Activated naive CD8-positive, alpha-beta T cell treated with anti-CD3 and anti-CD28 coated beads, Interleukin-2, amount 10 ng/mL, durations not matched to agents 7 days and 5 days (primary cell): Measurements from ENCODE around the gene CDH4. TPM values are rescaled to one million over a fixed set of nuclear protein-coding genes. Genes with fewer than 3 reads are reported as not detected.

Source experiments
- ATAC-seq: fragments of 150-1000 bp; cut with Tn5 transposase; one replicate; pipeline ENCODE4 v1.10.0; 2021; ENCODE audit warnings: low read depth, moderate library complexity
- POLR2A ChIA-PET: fragments of 350-600 bp; sonication (Branson Sonifier 250); formaldehyde crosslinking; loops from one replicate; lab custom pipeline; 2021; ENCODE audit warnings: antibody characterized with exemption; lab: Charles Lee
- DNase-seq: peaks from one replicate; pipeline ENCODE4 v3.0.0; 2021
- H3K27ac Mint-ChIP-seq: one replicate; pipeline ENCODE4 v1.8.0; 2022; ENCODE audit warnings: mild to moderate bottlenecking, mixed read lengths
- H3K27me3 Mint-ChIP-seq: one replicate; pipeline ENCODE4 v1.8.0; 2022; ENCODE audit warnings: mild to moderate bottlenecking, moderate library complexity, mixed read lengths
- H3K36me3 Mint-ChIP-seq: one replicate; pipeline ENCODE4 v1.8.0; 2021; ENCODE audit warnings: mild to moderate bottlenecking, mixed read lengths
- H3K4me1 Mint-ChIP-seq: one replicate; pipeline ENCODE4 v1.8.0; 2021; ENCODE audit warnings: mixed read lengths
- H3K4me3 Mint-ChIP-seq: one replicate; pipeline ENCODE4 v1.8.0; 2022; ENCODE audit warnings: mild to moderate bottlenecking, moderate library complexity, mixed read lengths
- H3K9me3 Mint-ChIP-seq: one replicate; pipeline ENCODE4 v1.8.0; 2021; ENCODE audit warnings: mixed read lengths
- total RNA-seq, 2 experiments: library from RNA; stranded (reverse); gene quantifications; one replicate each; pipeline ENCODE4 v1.2.3, GENCODE V29; 2021

CDH4 gene
- total RNA-seq, 2 experiments from 2014 or later, result 0.14 to 0.20 TPM

DNA sequence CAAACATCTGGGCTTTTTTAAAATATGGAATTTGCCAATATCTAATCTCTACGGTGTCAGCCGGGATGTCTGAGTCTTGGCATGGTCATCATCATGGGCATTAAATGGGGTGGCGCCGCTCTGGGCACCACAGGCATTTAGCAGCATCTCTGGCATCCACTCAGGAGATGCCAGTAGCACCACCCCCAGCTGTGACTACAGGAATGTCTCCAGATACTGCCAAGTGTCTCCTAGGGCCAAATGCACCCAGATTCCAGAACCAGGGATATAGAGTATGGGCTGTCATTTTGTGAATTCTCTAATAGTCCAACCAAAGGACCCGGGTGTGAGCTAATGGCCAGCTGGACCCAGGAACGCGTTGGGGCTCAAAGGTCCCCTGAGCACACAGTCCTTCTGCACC is 452.6 kb downstream of the CDH4 start:
- Mint-ChIP-seq H3K27me3 (no peaks in the 10 kb centered on the region), H3K36me3 (no peaks in the 10 kb centered on the region), H3K9me3 (no peaks in the 10 kb centered on the region), H3K4me3 (no peak overlapping the region), H3K27ac (no peak overlapping the region), H3K4me1 (no peaks in the 10 kb centered on the region)
- DNase-seq, result no peak
- ATAC-seq, result no peak
- POLR2A ChIA-PET, result interaction anchor here (0.6 kb wide), 1 partner anchor 145 kb away, joined by 4 read pairs; no protein-coding TSS in a partner anchor

DNA sequence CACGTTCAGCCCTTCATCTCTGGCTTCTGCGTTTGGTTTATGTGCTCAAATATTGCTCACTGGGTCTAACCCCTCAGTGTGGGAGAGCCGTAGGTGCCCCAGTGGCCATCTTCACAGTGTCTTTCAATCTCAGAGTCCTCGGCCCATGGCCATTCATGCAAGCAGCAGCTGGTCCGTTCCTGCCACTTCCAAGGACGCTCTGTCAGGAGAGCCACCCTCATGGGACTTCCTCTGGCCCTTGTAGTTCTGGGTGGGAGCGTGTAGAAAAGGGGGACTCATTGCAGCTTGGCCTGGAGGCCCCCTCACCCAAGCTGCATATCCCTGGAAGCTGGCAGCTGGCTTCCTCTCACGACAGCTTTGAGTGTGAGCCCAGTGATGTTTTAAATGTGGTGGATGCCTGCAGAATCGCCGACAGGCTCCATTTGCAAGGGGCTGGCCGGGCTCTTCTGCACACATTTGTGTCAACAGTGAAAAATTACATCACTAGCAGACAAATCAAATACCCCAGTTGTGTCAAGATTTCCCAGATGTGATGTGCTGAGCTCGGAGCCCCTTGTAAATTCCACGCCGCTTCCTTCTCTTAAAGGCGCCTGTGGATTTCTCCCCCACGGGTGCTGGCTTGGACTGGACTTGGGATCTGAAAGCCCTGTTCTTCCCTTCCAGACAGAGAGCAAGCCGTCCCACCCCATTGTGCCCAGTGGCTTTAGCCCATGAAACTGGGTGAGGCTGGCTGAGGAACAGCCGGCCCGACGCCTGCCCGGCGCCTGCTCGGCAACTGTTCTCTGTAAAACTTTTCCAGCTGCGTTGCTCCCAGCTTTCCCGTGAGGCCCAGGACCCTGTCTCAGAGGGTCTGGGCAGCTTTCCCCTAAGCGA is 453.6 kb downstream of the CDH4 start:
- POLR2A ChIA-PET, result no interaction called here
- DNase-seq (no peak), ATAC-seq (no peak)
- Mint-ChIP-seq H3K4me3 (no peak overlapping the region), H3K36me3 (no peaks in the 10 kb centered on the region), H3K9me3 (no peaks in the 10 kb centered on the region), H3K27me3 (no peaks in the 10 kb centered on the region), H3K27ac (no peak overlapping the region), H3K4me1 (no peaks in the 10 kb centered on the region)

DNA sequence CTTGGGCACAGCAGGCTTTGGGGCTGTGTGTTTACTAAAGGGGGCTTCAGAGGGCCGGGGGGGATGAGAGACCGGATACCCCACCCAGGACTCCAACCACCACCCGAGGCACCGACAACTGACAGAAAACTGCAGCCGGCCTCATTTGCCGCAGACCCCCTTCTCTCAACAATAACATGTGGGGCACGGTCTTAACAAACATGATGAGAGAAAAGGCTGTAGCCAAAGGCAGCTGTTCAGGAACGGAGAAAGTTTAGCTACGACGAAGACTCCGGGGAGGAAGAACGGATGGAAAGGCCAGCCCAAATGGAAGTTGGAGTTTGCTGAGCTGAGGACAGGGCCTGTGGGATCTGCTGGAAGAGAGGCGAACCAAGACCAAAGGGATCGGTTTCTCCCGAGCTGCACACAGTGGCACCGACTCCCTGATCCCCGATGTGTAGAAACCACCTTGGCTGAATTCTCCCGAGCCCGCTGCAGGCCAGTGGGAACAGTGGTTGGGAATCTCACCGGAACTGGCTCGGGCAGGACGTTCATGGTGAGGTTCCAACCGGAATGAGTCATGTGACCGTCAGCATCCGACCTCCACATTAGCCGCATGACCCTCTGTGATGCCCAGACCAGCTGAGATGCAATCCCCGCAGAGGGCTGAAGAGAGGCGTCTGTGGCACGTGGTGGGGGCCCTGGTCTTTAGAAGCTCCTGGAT is 454.3 kb downstream of the CDH4 start:
- no peaks in the 10 kb centered on the region for H3K36me3 Mint-ChIP-seq
- DNase-seq (no peak), ATAC-seq (no peak)
- POLR2A ChIA-PET, result no interaction called here
- no peaks in the 10 kb centered on the region for H3K27me3 Mint-ChIP-seq
- no peak overlapping the region for H3K27ac Mint-ChIP-seq
- H3K4me3 Mint-ChIP-seq, result no peak overlapping the region
- H3K4me1 Mint-ChIP-seq, result no peaks in the 10 kb centered on the region
- no peaks in the 10 kb centered on the region for H3K9me3 Mint-ChIP-seq

GRCh38 chr20:61708891-61709290 is 456.8 kb downstream of the CDH4 start:
- DNase-seq (no peak), ATAC-seq (no peak)
- no peaks in the 10 kb centered on the region for H3K4me1 Mint-ChIP-seq
- H3K36me3 Mint-ChIP-seq, result no peaks in the 10 kb centered on the region
- H3K4me3 Mint-ChIP-seq, result no peak overlapping the region
- no peaks in the 10 kb centered on the region for H3K27me3 Mint-ChIP-seq
- H3K9me3 Mint-ChIP-seq, result no peaks in the 10 kb centered on the region
- POLR2A ChIA-PET, result no interaction called here
- no peak overlapping the region for H3K27ac Mint-ChIP-seq

GRCh38 chr20:61710108-61710507 is 458.0 kb downstream of the CDH4 start:
- Mint-ChIP-seq H3K4me3 (no peak overlapping the region), H3K36me3 (no peaks in the 10 kb centered on the region), H3K27ac (no peak overlapping the region), H3K4me1 (no peaks in the 10 kb centered on the region), H3K27me3 (no peaks in the 10 kb centered on the region), H3K9me3 (no peaks in the 10 kb centered on the region)
- POLR2A ChIA-PET, result no interaction called here
- DNase-seq, result no peak
- ATAC-seq, result no peak

DNA sequence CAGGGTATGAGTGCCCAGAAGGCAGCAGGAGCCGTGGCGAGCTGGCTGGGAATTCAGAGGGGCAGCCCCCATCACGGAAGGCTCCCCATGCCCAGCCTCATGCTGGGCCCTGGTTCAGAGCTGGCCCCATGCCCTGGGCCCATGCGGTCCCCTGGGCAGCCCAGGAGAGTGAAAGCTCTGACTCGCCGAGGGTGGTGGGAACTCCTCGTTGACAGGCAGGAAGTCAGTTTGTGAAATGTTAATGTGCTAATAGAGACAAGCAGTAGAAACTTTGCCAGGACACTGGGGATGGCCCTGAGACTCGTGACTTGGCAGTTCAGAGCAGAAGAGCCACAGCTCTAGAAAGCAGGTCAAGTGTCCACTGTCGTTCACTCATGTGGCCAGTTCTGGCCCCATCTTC is 460.6 kb downstream of the CDH4 start:
- Mint-ChIP-seq H3K36me3 (no peaks in the 10 kb centered on the region), H3K27me3 (no peaks in the 10 kb centered on the region), H3K9me3 (no peaks in the 10 kb centered on the region), H3K4me3 (no peak overlapping the region), H3K27ac (no peak overlapping the region), H3K4me1 (no peaks in the 10 kb centered on the region)
- POLR2A ChIA-PET, result no interaction called here
- ATAC-seq (no peak), DNase-seq (no peak)

DNA sequence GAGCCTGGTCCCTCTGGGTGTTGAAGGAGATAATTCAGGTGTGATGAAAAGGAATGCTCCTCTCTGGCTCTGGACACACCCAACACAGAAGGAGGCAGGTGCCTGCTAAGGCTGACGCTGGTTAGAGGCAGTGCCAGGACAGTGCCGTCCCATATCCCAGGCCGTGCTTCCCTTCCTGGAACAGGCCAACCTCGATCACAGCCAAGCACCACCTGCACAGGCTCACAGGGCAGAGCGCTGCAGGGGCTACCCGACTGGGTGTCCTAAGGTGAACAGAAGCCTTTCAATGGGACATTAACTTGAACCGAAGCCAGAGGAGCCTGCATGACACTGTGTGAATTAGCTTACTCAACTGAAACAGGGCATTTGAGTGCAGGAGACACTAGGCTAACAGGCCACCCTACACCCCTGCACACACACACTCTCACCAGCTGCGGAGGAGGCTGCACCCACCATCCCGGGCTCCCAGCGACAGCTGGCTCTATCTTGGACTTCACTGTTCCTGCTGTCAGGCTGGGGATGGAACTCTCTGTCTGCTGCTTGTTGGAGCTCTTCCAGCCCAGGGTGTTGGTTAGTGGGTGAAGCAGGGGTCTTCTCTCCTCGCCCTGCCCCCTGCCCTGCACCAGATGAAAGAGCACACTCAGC is 466.4 kb downstream of the CDH4 start:
- peaks cover 10% of the 10 kb centered on the region for H3K4me1 Mint-ChIP-seq
- no peaks in the 10 kb centered on the region for H3K27me3 Mint-ChIP-seq
- no peak for DNase-seq
- peaks cover 4% of the 10 kb centered on the region for H3K36me3 Mint-ChIP-seq
- ATAC-seq, result no peak
- peak overlapping the region; percentile 87 for H3K27ac Mint-ChIP-seq
- H3K9me3 Mint-ChIP-seq, result no peaks in the 10 kb centered on the region
- H3K4me3 Mint-ChIP-seq, result peak overlapping the region; percentile 77
- POLR2A ChIA-PET, result no interaction called here

DNA sequence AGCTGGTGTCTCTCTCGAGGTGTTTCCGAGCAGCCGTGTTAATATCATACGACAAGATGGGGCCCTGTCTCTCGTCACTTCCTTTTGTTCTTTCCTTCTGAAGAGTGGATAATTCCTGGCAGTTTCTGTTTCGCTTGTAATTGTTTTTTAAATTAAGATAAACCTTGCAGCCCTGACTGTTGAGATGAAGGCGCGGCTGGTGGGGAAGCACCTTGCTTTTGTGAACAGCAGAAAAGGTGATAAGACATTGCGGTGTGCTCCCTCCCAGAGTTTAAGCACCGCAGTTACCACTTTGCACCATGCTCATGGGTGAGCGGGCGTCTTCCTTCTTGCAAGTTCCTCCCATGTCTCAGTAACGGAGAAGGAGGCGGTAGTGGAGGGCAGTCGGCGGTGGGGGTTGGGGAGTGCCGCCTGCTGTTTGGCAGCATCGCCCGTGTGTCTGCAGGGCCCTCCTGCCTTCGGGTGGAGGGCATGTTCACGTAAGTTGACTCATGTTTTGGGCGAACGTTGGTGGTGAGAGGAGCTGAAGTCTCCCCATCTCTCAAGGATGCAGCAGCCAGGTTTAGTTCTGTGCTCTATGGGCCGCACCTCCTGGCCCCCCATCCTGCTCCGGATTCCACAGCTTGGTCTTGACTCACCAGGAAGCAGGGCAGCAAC is 467.8 kb downstream of the CDH4 start:
- Mint-ChIP-seq H3K27ac (peak overlapping the region; percentile 87), H3K36me3 (peaks cover 4% of the 10 kb centered on the region), H3K4me1 (peaks cover 10% of the 10 kb centered on the region), H3K9me3 (no peaks in the 10 kb centered on the region), H3K4me3 (peak overlapping the region; percentile 77), H3K27me3 (no peaks in the 10 kb centered on the region)
- DNase-seq (peak; percentile 58), ATAC-seq (peak; percentile 86)
- POLR2A ChIA-PET, result no interaction called here

DNA sequence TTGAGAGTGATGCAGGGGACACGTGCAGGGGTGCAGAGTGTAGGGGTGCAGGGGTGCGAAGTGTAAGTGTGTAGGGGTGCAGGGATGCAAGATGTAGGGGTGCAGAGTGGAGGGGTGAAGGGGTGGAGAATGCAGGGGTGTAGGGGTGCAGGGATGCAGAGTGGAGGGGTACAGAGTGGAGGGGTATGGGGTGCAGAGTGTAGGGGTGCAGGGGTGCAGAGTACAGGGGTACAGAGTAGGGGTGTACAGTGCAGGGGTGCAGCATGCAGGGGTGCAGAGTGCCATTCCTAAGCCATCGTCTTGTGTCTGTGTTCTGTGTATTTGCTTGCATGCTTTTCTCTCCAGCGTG is 468.3 kb downstream of the CDH4 start:
- Mint-ChIP-seq H3K4me1 (peaks cover 10% of the 10 kb centered on the region), H3K27me3 (no peaks in the 10 kb centered on the region), H3K27ac (peak overlapping the region; percentile 87), H3K4me3 (peak overlapping the region; percentile 77), H3K9me3 (no peaks in the 10 kb centered on the region), H3K36me3 (peaks cover 4% of the 10 kb centered on the region)
- ATAC-seq (no peak), DNase-seq (no peak)
- POLR2A ChIA-PET, result no interaction called here

GRCh38 chr20:61722146-61722678 is 470.2 kb downstream of the CDH4 start:
- Mint-ChIP-seq H3K4me1 (peaks cover 10% of the 10 kb centered on the region), H3K27ac (no peak overlapping the region), H3K4me3 (no peak overlapping the region), H3K36me3 (peaks cover 4% of the 10 kb centered on the region), H3K9me3 (no peaks in the 10 kb centered on the region), H3K27me3 (no peaks in the 10 kb centered on the region)
- DNase-seq (no peak), ATAC-seq (no peak)
- POLR2A ChIA-PET, result no interaction called here

DNA sequence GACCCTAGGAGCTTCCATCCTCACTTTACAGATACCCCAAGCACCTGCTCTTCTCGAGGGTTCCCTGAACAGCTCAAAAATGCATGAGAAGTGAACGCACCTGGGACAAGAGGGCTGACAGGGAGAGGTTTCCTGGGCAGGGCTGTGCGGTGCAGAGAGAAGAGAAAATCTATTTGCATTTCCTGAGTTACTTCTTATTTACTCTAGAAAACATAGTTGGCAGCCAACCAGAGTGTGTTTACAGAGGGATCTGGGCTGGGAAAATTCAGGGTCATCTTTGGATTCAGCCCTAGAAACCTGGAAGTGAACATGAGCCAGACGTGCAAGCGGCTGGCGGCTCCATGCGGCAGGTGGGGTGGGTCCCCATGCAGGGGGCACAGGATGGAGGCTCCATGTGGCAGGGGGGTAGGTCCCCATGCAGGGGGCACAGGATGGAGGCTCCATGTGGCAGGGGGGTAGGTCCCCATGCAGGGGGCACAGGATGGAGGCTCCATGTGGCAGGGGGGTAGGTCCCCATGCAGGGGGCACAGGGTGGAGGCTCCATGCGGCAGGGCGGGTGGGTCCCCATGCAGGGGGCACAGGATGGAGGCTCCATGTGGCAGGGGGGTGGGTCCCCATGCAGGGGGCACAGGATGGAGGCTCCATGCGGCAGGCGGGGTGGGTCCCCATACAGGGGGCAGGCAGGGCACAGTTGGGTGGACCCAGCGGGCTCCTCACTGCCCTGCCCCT is 471.6 kb downstream of the CDH4 start:
- ATAC-seq (no peak), DNase-seq (no peak)
- peaks cover 10% of the 10 kb centered on the region for H3K4me1 Mint-ChIP-seq
- H3K36me3 Mint-ChIP-seq, result peaks cover 4% of the 10 kb centered on the region
- no peaks in the 10 kb centered on the region for H3K9me3 Mint-ChIP-seq
- POLR2A ChIA-PET, result no interaction called here
- no peak overlapping the region for H3K4me3 Mint-ChIP-seq
- H3K27me3 Mint-ChIP-seq, result no peaks in the 10 kb centered on the region
- no peak overlapping the region for H3K27ac Mint-ChIP-seq

DNA sequence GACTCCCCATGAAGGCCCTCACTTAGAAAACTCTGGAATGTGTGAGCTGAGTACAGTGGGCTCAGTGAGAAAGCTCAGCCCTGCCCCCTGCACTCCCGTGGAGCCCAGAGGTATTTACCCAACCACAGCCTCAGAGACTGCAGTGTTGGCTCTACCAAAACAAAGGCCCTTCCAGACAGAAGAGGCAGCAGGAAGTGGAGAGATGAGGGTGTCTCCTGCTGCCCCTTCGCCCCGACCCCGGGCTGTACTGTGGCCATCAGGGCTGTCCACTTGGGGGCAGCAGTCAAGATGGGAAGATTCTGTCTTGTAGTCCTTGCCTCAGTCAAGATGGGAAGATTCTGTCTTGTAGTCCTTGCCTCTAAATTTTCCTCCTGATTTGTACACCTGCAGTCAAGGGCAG is 472.3 kb downstream of the CDH4 start:
- POLR2A ChIA-PET, result no interaction called here
- ATAC-seq, result no peak

More for the DNA sequence above, 472.3 kb downstream of the CDH4 start:
- Mint-ChIP-seq H3K4me1 (peaks cover 6% of the 10 kb centered on the region), H3K27me3 (no peaks in the 10 kb centered on the region), H3K27ac (no peak overlapping the region), H3K9me3 (no peaks in the 10 kb centered on the region), H3K4me3 (no peak overlapping the region), H3K36me3 (peaks cover under 1% of the 10 kb centered on the region)
- no peak for DNase-seq
